Measurements from ENCODE around the gene MCTP1.

DNA sequence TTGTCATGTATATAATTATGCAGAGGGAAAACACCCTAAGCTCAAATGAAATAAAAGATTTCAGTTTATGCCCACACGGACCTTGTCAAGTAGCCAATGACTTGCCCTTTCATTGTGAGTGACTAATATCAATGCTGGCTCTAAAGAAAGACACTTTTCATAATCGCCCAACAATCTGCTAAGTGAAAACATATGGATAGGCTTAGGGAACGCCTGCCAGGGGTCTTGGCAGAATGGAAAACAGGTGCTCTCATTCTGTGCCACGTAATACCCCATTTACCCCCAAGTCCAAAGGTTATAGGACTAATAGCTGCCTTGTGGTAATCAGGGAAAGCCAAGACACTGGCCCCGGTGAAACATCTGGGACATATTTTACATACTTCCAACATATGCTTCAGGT lies 508.7 kb downstream of the MCTP1 start:
- TF ChIP-seq POLR2A (IDR thresholded peaks at IDR 0.05; ENCODE audit: low read depth, low read length) (no peak), POLR2AphosphoS5 (IDR thresholded peaks at IDR 0.05; ENCODE audit: low read depth, low read length) (no peak)
